Keratinocyte (primary cell): ENCODE data around the gene MAPK9. TPM values are rescaled to one million over a fixed set of nuclear protein-coding genes. Genes with fewer than 3 reads are reported as not detected.

ENCODE experiments used
- DNase-seq: peaks from one replicate; pipeline ENCODE4 v3.0.0-alpha.2; 2011; ENCODE audit warnings: low read depth, missing footprints, low spot score
- FAIRE-seq: peaks from 2 replicates; lab custom pipeline; 2011; peaks lifted over from hg19 to GRCh38; lab: Jason Lieb, UNC
- H2AFZ ChIP-seq: 2 replicates; pipeline ENCODE4 v1.6.0; 2012; ENCODE audit warnings: low read length, control low read depth, inconsistent platforms; ENCODE audit not compliant: control insufficient read depth
- H3K27ac ChIP-seq: 2 replicates; pipeline ENCODE4 v1.5.1; 2011; ENCODE audit warnings: low read length; ENCODE audit not compliant: control insufficient read depth, insufficient read depth
- H3K27me3 ChIP-seq: 3 replicates; pipeline ENCODE4 v1.6.0; 2011; ENCODE audit warnings: low read length; ENCODE audit not compliant: control insufficient read depth, insufficient read depth; ENCODE audit errors: extremely low read depth
- H3K36me3 ChIP-seq, 2 experiments: 2 replicates in 1 of 2; 3 replicates in 1 of 2; pipeline ENCODE4 v1.5.1; 2011; ENCODE audit warnings: low read length in 2 of 2, mild to moderate bottlenecking in 1 of 2; ENCODE audit not compliant: control insufficient read depth in 2 of 2, insufficient read depth in 2 of 2; ENCODE audit errors: extremely low read depth in 1 of 2
- H3K4me1 ChIP-seq: 3 replicates; pipeline ENCODE4 v1.5.1; 2011; ENCODE audit warnings: low read length; ENCODE audit not compliant: control insufficient read depth, insufficient read depth; ENCODE audit errors: extremely low read depth
- H3K4me2 ChIP-seq: 3 replicates; pipeline ENCODE4 v1.6.0; 2011; ENCODE audit warnings: low read depth, low read length; ENCODE audit not compliant: control insufficient read depth, insufficient read depth; ENCODE audit errors: extremely low read depth
- H3K4me3 ChIP-seq, 3 experiments: fragments of 200-600 bp in 1 of 3; sonication (generic) in 1 of 3; 2 replicates in 2 of 3; 3 replicates in 1 of 3; pipeline ENCODE4 v1.5.1; 2011 to 2016; ENCODE audit warnings: low read length in 3 of 3, mild to moderate bottlenecking in 3 of 3, control low read depth in 2 of 3, inconsistent platforms in 1 of 3, low read depth in 1 of 3, mixed read lengths in 1 of 3, mixed run types in 1 of 3, moderate library complexity in 1 of 3; ENCODE audit not compliant: control insufficient read depth in 2 of 3, insufficient read depth in 2 of 3; ENCODE audit errors: extremely low read depth in 1 of 3
- H3K79me2 ChIP-seq: 2 replicates; pipeline ENCODE4 v1.6.0; 2012; ENCODE audit warnings: low read length; ENCODE audit not compliant: control insufficient read depth, insufficient read depth
- H3K9ac ChIP-seq: 3 replicates; pipeline ENCODE4 v1.6.0; 2011; ENCODE audit warnings: low read length; ENCODE audit not compliant: control insufficient read depth, insufficient read depth; ENCODE audit errors: extremely low read depth
- H3K9me1 ChIP-seq: 3 replicates; pipeline ENCODE4 v1.6.0; 2011; ENCODE audit warnings: low read length; ENCODE audit not compliant: control insufficient read depth, insufficient read depth; ENCODE audit errors: extremely low read depth
- H3K9me3 ChIP-seq: 2 replicates; pipeline ENCODE4 v1.5.1; 2012; ENCODE audit warnings: low read depth, low read length; ENCODE audit not compliant: control insufficient read depth
- H4K20me1 ChIP-seq: 3 replicates; pipeline ENCODE4 v1.6.0; 2011; ENCODE audit warnings: low read length; ENCODE audit not compliant: control insufficient read depth, insufficient read depth; ENCODE audit errors: extremely low read depth
- CTCF ChIP-seq, 3 experiments: IDR thresholded peaks in 1 of 3; conservative IDR thresholded peaks in 1 of 3; optimal IDR thresholded peaks in 1 of 3; 2 replicates in 2 of 3; 3 replicates in 1 of 3; pipeline versions ENCODE3 to v1.5.1; 2011; ENCODE audit warnings: low read length in 3 of 3, mild to moderate bottlenecking in 3 of 3, moderate library complexity in 2 of 3, control low read depth in 1 of 3, inconsistent platforms in 1 of 3; ENCODE audit not compliant: insufficient read depth in 2 of 3; ENCODE audit errors: extremely low read depth in 1 of 3
- EZH2 ChIP-seq: IDR thresholded peaks from one replicate; pipeline ENCODE4 v1.6.1; 2012; ENCODE audit warnings: inconsistent platforms, mild to moderate bottlenecking, low read length, moderate library complexity
- dilution Hi-C: fragments of 300-500 bp; cut with MboI; formaldehyde crosslinking; loops from one replicate; pipeline ENCODE4 v1.7.0; 2020; ENCODE audit warnings: low sequenced_read_pairs; ENCODE audit not compliant: extremely low pct_ligation_motif_present
- polyA plus RNA-seq, 5 experiments: library from polyadenylated mRNA; depleted of rRNA in 3 of 5; stranded (reverse) in 3 of 5; stranded (forward) in 1 of 5; unstranded in 1 of 5; fragments of >200 nt; gene quantifications; 1 replicate in 1 of 5; 2 replicates in 3 of 5; 3 replicates in 1 of 5; pipeline versions ENCODE4 v1.2.1 to v1.2.3, GENCODE V29; 2011 to 2012; ENCODE audit warnings: missing spikeins in 2 of 5, low read depth in 1 of 5, low replicate concordance in 1 of 5

MAPK9 gene
- polyA plus RNA-seq, 1 donor (not counting 4 experiments of a cell fraction or from before 2014, with no cell fraction given) = 49.4 TPM

- Histone ChIP-seq H3K36me3 (no peaks in the 10 kb centered on the region), H3K4me2 (no peak overlapping the region), H2AFZ (no peak overlapping the region), H3K9me1 (no peaks in the 10 kb centered on the region), H3K9ac (no peak overlapping the region), H3K4me3 (no peak overlapping the region), H3K79me2 (no peaks in the 10 kb centered on the region), H4K20me1 (no peaks in the 10 kb centered on the region), H3K4me1 (peaks cover 3% of the 10 kb centered on the region), H3K9me3 (peaks cover 6% of the 10 kb centered on the region), H3K27me3 (peaks cover 3% of the 10 kb centered on the region), H3K27ac (no peak overlapping the region)
- FAIRE-seq (no peak), DNase-seq (no peak)
- dilution Hi-C loops = no loop called here
- TF ChIP-seq EZH2 (no peak), CTCF (optimal IDR thresholded peaks at IDR 0.05 in 1 of 3, IDR thresholded peaks at IDR 0.05 in 1 of 3, conservative IDR thresholded peaks at IDR 0.05 in 1 of 3; ENCODE audit: extremely low read depth in 1 of 3, insufficient read depth in 2 of 3, low read length in 3 of 3) (no peak)
Measured at GRCh38 chr5:180213256-180213600, 78.7 kb downstream of the MAPK9 start.

- Histone ChIP-seq H3K4me1 (peaks cover 3% of the 10 kb centered on the region), H3K79me2 (no peaks in the 10 kb centered on the region), H3K27ac (no peak overlapping the region), H3K9ac (no peak overlapping the region), H3K27me3 (peaks cover 10% of the 10 kb centered on the region), H4K20me1 (no peaks in the 10 kb centered on the region), H3K36me3 (no peaks in the 10 kb centered on the region), H3K9me3 (peaks cover 6% of the 10 kb centered on the region), H3K4me3 (no peak overlapping the region), H3K9me1 (no peaks in the 10 kb centered on the region), H3K4me2 (no peak overlapping the region), H2AFZ (no peak overlapping the region)
- TF ChIP-seq CTCF (optimal IDR thresholded peaks at IDR 0.05 in 1 of 3, IDR thresholded peaks at IDR 0.05 in 1 of 3, conservative IDR thresholded peaks at IDR 0.05 in 1 of 3; ENCODE audit: extremely low read depth in 1 of 3, insufficient read depth in 2 of 3, low read length in 3 of 3) = no peak
- TF ChIP-seq EZH2 = no peak
- DNase-seq (no peak), FAIRE-seq (no peak)
- dilution Hi-C loops = no loop called here
Measured at GRCh38 chr5:180212363-180213255, 79.3 kb downstream of the MAPK9 start.
